SK-N-SH treated with all-trans-retinoic acid at 6 μM for 48 hours (cell line): ENCODE data around the gene OR10J5.

Experiments used
- ATAC-seq: fragments of 200-7000 bp; cut with Tn5 transposase; 3 replicates; pipeline ENCODE4 v1.9.1; 2020; ENCODE audit warnings: mild to moderate bottlenecking, moderate library complexity
- ARNTL ChIP-seq: fragments of 450-650 bp; formaldehyde crosslinking; IDR thresholded peaks from 2 replicates; pipeline ENCODE4 v1.5.0; 2020; ENCODE audit warnings: low read depth, mild to moderate bottlenecking, moderate library complexity, borderline replicate concordance
- BACH2 ChIP-seq: fragments of 250-450 bp; sonication (Bioruptor Pico); IDR thresholded peaks from 2 replicates; pipeline ENCODE4 v1.9.0; 2021; ENCODE audit warnings: mild to moderate bottlenecking, borderline replicate concordance
- CSDC2 ChIP-seq: fragments of 250-450 bp; sonication (Bioruptor Pico); IDR thresholded peaks from 2 replicates; pipeline ENCODE4 v1.5.0; 2020; ENCODE audit warnings: mild to moderate bottlenecking, moderate library complexity
- ESRRG ChIP-seq: fragments of 250-450 bp; sonication (Bioruptor Pico); IDR thresholded peaks from 2 replicates; pipeline ENCODE4 v1.6.1; 2021; ENCODE audit warnings: mild to moderate bottlenecking
- ISL1 ChIP-seq: fragments of 250-450 bp; sonication (Bioruptor Pico); IDR thresholded peaks from 2 replicates; pipeline ENCODE4 v2.1.2; 2022; ENCODE audit warnings: mild to moderate bottlenecking, moderate library complexity
- OSR1 ChIP-seq: fragments of 250-450 bp; sonication (Bioruptor Pico); IDR thresholded peaks from 2 replicates; pipeline ENCODE4 v1.8.0; 2022; ENCODE audit warnings: moderate library complexity, mild to moderate bottlenecking, inconsistent platforms
- PATZ1 ChIP-seq: fragments of 250-450 bp; sonication (Bioruptor Pico); IDR thresholded peaks from 2 replicates; pipeline ENCODE4 v1.8.0; 2020; ENCODE audit warnings: mild to moderate bottlenecking, moderate library complexity, borderline replicate concordance
- PPARA ChIP-seq: fragments of 250-450 bp; sonication (Bioruptor Pico); IDR thresholded peaks from 2 replicates; pipeline ENCODE4 v1.5.0; 2020; ENCODE audit warnings: mild to moderate bottlenecking, borderline replicate concordance
- RARB ChIP-seq: fragments of 250-450 bp; sonication (Bioruptor Pico); IDR thresholded peaks from 2 replicates; pipeline ENCODE4 v1.8.0; 2021; ENCODE audit warnings: mild to moderate bottlenecking, moderate library complexity
- SNAI2 ChIP-seq: fragments of 250-450 bp; sonication (Bioruptor Pico); IDR thresholded peaks from 2 replicates; pipeline ENCODE4 v1.5.0; 2020; ENCODE audit warnings: mild to moderate bottlenecking, moderate library complexity
- TCF4 ChIP-seq: fragments of 250-450 bp; sonication (Bioruptor Pico); IDR thresholded peaks from 2 replicates; pipeline ENCODE4 v1.8.0; 2021; ENCODE audit warnings: mild to moderate bottlenecking, moderate library complexity, borderline replicate concordance
- TSHZ2 ChIP-seq: fragments of 250-450 bp; sonication (Bioruptor Pico); IDR thresholded peaks from 2 replicates; pipeline ENCODE4 v1.5.0; 2020; ENCODE audit warnings: mild to moderate bottlenecking, moderate library complexity
- ZC3H10 ChIP-seq: fragments of 250-450 bp; sonication (Bioruptor Pico); IDR thresholded peaks from 2 replicates; pipeline ENCODE4 v1.5.1; 2021; ENCODE audit warnings: mild to moderate bottlenecking, moderate library complexity
- ZFP3 ChIP-seq: fragments of 250-450 bp; sonication (Bioruptor Pico); IDR thresholded peaks from 2 replicates; pipeline ENCODE4 v1.5.0; 2020; ENCODE audit warnings: mild to moderate bottlenecking, moderate library complexity
- ZFP30 ChIP-seq: fragments of 450-650 bp; formaldehyde crosslinking; IDR thresholded peaks from 2 replicates; pipeline ENCODE4 v1.5.0; 2022; ENCODE audit warnings: mild to moderate bottlenecking, moderate library complexity
- ZNF565 ChIP-seq: fragments of 450-650 bp; formaldehyde crosslinking; conservative IDR thresholded peaks from 2 replicates; pipeline ENCODE4 v1.5.0; 2020; ENCODE audit warnings: low read depth, mild to moderate bottlenecking, moderate library complexity
- ZNF70 ChIP-seq: fragments of 450-650 bp; formaldehyde crosslinking; IDR thresholded peaks from 2 replicates; pipeline ENCODE4 v1.5.0; 2020; ENCODE audit warnings: mild to moderate bottlenecking, moderate library complexity
- ZNF8 ChIP-seq: fragments of 450-650 bp; formaldehyde crosslinking; IDR thresholded peaks from 2 replicates; pipeline ENCODE4 v1.5.0; 2020; ENCODE audit warnings: mild to moderate bottlenecking, moderate library complexity
- TF ChIP-seq, protein P1 (sequence below): fragments of 250-450 bp; sonication (Bioruptor Pico); IDR thresholded peaks from 2 replicates; pipeline ENCODE4 v1.5.1; 2021; ENCODE audit warnings: mild to moderate bottlenecking, moderate library complexity
- TF ChIP-seq, protein P2 (sequence below): fragments of 250-450 bp; sonication (Bioruptor Pico); IDR thresholded peaks from 2 replicates; pipeline ENCODE4 v1.8.0; 2021; ENCODE audit warnings: low read depth, mild to moderate bottlenecking, moderate library complexity, borderline replicate concordance

The OR10J5 gene

DNA sequence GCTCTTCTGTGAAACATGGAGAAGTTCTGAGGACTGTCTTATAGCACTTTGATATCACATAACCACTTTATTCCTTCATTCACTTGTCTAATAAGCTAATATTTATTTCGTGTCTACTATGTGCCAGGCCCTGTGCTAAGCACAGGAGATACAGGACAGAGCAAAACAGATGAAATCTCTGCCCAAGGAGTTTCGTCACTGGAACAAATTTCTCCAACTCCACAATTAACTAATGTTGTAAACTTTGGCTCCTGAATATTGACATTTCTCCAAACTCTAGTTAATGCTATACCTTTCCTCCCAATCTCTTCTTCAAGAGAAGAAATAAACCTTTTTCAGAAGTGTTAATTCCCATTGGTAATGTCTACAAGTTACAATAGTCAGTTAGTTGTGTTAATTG lies 24.8 kb upstream of the OR10J5 start:
- TF ChIP-seq OSR1: no peak
- TF ChIP-seq, protein P1, sequence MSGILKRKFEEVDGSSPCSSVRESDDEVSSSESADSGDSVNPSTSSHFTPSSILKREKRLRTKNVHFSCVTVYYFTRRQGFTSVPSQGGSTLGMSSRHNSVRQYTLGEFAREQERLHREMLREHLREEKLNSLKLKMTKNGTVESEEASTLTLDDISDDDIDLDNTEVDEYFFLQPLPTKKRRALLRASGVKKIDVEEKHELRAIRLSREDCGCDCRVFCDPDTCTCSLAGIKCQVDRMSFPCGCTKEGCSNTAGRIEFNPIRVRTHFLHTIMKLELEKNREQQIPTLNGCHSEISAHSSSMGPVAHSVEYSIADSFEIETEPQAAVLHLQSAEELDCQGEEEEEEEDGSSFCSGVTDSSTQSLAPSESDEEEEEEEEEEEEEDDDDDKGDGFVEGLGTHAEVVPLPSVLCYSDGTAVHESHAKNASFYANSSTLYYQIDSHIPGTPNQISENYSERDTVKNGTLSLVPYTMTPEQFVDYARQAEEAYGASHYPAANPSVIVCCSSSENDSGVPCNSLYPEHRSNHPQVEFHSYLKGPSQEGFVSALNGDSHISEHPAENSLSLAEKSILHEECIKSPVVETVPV (CRISPR knock-in tag): no peak
- no peak for TF ChIP-seq TSHZ2 (CRISPR knock-in tag)
- TF ChIP-seq ZNF70 (CRISPR knock-in tag): no peak
- TF ChIP-seq CSDC2: no peak
- no peak for TF ChIP-seq RARB
- no peak for TF ChIP-seq SNAI2 (CRISPR knock-in tag)
- no peak for TF ChIP-seq PATZ1
- no peak for TF ChIP-seq ESRRG
- TF ChIP-seq ZC3H10 (CRISPR knock-in tag): no peak
- TF ChIP-seq BACH2 (CRISPR knock-in tag): no peak
- TF ChIP-seq ZNF8 (CRISPR knock-in tag): no peak
- TF ChIP-seq ZFP30 (CRISPR knock-in tag): no peak
- TF ChIP-seq PPARA (CRISPR knock-in tag): no peak
- no peak for TF ChIP-seq ARNTL
- no peak for TF ChIP-seq TCF4 (CRISPR knock-in tag)
- ATAC-seq: no peak

DNA sequence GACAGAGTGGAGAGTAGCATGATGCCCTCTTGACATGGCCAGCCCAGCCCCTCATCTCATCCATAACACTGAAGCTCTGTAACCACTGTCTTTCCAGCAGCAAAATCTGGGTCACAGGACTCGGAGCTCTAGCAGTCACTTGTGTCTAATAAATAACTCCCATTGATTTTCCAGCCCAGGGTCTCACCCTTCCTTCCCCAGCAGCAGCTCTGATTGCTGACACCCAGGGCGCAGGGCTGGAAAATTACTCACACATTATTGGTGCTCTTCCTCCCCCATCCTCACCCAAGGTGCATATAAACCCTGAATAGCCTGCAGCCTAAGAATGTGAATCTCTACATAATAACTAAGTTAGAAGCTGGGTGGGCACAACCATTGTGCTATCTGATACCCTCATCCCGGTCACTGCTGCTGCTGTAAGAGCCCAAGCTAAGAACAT lies 21.1 kb upstream of the OR10J5 start:
- no peak for TF ChIP-seq RARB
- no peak for TF ChIP-seq ISL1
- no peak for TF ChIP-seq TSHZ2 (CRISPR knock-in tag)
- no peak for TF ChIP-seq ZFP3 (CRISPR knock-in tag)
- no peak for TF ChIP-seq CSDC2
- TF ChIP-seq ZNF565 (CRISPR knock-in tag): no peak
- TF ChIP-seq OSR1: no peak
- TF ChIP-seq BACH2 (CRISPR knock-in tag): no peak
- TF ChIP-seq, protein P2, sequence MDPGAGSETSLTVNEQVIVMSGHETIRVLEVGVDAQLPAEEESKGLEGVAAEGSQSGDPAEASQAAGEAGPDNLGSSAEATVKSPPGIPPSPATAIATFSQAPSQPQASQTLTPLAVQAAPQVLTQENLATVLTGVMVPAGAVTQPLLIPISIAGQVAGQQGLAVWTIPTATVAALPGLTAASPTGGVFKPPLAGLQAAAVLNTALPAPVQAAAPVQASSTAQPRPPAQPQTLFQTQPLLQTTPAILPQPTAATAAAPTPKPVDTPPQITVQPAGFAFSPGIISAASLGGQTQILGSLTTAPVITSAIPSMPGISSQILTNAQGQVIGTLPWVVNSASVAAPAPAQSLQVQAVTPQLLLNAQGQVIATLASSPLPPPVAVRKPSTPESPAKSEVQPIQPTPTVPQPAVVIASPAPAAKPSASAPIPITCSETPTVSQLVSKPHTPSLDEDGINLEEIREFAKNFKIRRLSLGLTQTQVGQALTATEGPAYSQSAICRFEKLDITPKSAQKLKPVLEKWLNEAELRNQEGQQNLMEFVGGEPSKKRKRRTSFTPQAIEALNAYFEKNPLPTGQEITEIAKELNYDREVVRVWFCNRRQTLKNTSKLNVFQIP: no peak
- TF ChIP-seq, protein P1 (CRISPR knock-in tag): no peak
- ATAC-seq: no peak
